ENCODE results near the gene CCHCR1.

CCHCR1 gene

GRCh38 chr6:31126396-31127175, 31.0 kb downstream of the CCHCR1 start:
- Histone ChIP-seq H3K79me2 (peaks cover 4% of the 10 kb centered on the region), H3K27me3 (ENCODE audit: control insufficient read depth, insufficient read depth, low read length) (no peaks in the 10 kb centered on the region), H3K27ac (no peak overlapping the region), H3K4me3 (ENCODE audit: low read depth, low read length) (no peak overlapping the region), H3K36me3 (ENCODE audit: control insufficient read depth, insufficient read depth, low read length) (no peaks in the 10 kb centered on the region), H2AFZ (no peak overlapping the region), H3K4me1 (peaks cover 42% of the 10 kb centered on the region), H3K9me3 (ENCODE audit: control insufficient read depth, low read length) (no peaks in the 10 kb centered on the region), H3K4me2 (ENCODE audit: low read length) (no peak overlapping the region), H3K9ac (no peak overlapping the region)
- TF ChIP-seq, protein P1, sequence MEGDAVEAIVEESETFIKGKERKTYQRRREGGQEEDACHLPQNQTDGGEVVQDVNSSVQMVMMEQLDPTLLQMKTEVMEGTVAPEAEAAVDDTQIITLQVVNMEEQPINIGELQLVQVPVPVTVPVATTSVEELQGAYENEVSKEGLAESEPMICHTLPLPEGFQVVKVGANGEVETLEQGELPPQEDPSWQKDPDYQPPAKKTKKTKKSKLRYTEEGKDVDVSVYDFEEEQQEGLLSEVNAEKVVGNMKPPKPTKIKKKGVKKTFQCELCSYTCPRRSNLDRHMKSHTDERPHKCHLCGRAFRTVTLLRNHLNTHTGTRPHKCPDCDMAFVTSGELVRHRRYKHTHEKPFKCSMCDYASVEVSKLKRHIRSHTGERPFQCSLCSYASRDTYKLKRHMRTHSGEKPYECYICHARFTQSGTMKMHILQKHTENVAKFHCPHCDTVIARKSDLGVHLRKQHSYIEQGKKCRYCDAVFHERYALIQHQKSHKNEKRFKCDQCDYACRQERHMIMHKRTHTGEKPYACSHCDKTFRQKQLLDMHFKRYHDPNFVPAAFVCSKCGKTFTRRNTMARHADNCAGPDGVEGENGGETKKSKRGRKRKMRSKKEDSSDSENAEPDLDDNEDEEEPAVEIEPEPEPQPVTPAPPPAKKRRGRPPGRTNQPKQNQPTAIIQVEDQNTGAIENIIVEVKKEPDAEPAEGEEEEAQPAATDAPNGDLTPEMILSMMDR (IDR thresholded peaks at IDR 0.05), result no peak

DNA sequence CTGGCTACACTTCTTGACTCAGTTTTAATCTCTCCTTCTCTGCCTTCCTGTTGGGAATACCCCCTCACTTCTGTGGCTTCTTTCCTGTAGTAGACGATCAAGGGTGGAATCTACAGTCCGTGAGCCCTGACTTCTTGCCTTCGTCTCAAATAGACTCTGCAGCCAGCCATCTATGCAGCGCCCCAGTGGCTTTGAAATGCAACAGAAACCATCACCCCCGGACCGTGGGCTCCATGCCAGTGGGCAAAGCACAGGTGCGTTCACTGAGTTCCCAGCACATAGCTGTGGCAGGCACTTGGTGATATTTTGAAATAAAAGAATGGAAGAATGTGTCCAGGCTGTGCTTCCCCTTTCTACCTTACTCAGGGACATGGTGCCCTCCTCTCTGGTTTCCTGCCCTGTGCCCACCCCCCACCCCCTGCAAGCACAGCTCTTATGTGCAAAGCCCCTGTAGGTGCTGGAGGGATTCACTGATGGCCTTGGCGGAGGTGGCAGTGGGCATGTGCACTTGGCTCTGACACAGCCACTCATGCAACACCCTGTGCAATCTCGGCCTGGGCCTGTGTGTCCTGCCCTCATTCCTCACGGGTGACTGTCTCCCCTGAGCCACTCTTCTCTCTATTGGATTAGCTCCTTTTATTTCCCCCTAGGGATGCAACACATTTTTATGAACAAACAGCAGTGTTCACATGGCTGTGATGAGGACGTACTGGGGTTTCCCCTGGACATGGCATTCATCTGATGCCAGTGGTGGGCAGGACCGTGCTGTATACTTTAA, 31.8 kb downstream of the CCHCR1 start:
- Histone ChIP-seq H3K79me2 (peaks cover 4% of the 10 kb centered on the region), H3K4me2 (ENCODE audit: low read length) (no peak overlapping the region), H2AFZ (peak overlapping the region; percentile 79), H3K4me3 (ENCODE audit: low read depth, low read length) (no peak overlapping the region), H3K27me3 (ENCODE audit: control insufficient read depth, insufficient read depth, low read length) (no peaks in the 10 kb centered on the region), H3K9me3 (ENCODE audit: control insufficient read depth, low read length) (no peaks in the 10 kb centered on the region), H3K36me3 (ENCODE audit: control insufficient read depth, insufficient read depth, low read length) (no peaks in the 10 kb centered on the region), H3K27ac (peak overlapping the region; percentile 26), H3K9ac (no peak overlapping the region), H3K4me1 (peaks cover 48% of the 10 kb centered on the region)
- TF ChIP-seq, protein P1 (IDR thresholded peaks at IDR 0.05), result no peak

DNA sequence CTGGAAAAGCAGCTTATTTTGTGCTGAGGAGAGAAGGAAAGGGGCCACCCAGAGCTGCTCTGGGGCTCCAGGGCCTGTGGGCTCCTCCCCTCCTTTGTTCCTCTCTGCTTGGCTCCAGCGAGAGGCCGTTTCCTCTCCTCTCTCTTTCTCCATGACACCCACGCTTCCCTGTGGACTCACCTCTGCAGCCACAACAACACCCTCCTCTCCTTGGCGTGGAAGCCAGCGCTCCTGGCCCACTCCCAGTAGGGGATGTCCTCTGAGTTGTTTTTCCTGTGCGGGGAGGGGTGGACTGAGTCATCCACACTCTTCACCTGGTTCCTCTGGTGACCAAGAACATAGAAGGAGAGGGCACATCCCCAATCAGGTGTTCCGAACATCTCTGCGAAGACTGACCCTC, 32.4 kb downstream of the CCHCR1 start:
- Histone ChIP-seq H3K4me2 (ENCODE audit: low read length) (no peak overlapping the region), H3K36me3 (ENCODE audit: control insufficient read depth, insufficient read depth, low read length) (no peaks in the 10 kb centered on the region), H3K79me2 (peaks cover 4% of the 10 kb centered on the region), H3K9ac (no peak overlapping the region), H3K27ac (peak overlapping the region; percentile 26), H3K4me1 (peaks cover 48% of the 10 kb centered on the region), H2AFZ (peak overlapping the region; percentile 79), H3K9me3 (ENCODE audit: control insufficient read depth, low read length) (no peaks in the 10 kb centered on the region), H3K4me3 (ENCODE audit: low read depth, low read length) (no peak overlapping the region), H3K27me3 (ENCODE audit: control insufficient read depth, insufficient read depth, low read length) (no peaks in the 10 kb centered on the region)
- TF ChIP-seq, protein P1 (IDR thresholded peaks at IDR 0.05), result no peak

DNA sequence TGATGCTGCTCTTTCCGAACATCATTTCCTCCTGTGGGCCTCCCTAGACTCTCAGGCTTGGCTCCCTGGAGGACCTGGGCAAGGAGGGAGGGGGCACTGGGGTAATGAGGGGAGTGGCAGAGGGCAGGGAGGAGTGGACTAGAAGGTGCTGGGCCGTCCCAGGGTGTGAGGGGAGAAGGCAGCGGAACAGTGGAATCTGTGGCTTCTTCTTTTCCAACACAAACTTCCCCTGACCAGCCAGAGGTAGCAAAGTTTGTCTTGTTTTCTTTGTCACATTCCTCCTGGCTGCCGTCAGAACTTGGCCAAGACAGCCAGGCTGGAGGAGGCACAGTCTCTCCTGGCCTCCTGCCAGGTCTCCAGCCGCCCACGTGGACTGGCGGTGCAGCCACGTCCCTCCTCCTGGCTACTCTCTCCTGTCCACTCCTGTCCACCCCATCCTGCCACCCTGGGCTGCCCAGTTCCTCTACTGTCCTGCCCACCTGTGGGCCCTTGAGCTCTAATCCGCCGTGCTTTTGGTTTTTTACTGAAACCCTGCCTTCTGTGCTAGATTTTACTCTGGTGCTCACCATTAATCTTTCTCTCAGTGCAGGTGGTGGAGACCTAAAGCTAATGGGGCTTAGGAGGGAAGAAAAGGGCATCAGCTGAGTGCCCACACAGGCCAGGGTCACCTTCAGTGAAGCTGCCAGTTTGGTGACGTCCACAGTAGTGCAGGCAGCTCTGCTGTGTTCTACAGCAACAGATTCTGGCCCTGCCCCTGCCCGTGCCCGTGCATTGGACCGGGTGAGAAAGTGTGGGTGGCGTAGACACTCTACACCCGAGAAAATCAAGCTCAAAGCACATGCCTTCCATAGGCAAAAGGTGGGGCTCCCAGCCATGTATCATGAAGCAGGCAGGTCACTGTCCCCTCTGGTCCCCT, 34.6 kb downstream of the CCHCR1 start:
- Histone ChIP-seq H3K36me3 (ENCODE audit: control insufficient read depth, insufficient read depth, low read length) (no peaks in the 10 kb centered on the region), H3K27ac (peak overlapping the region; percentile 91), H3K4me1 (peaks cover 47% of the 10 kb centered on the region), H2AFZ (peak overlapping the region; percentile 76), H3K79me2 (peaks cover 12% of the 10 kb centered on the region), H3K4me3 (ENCODE audit: low read depth, low read length) (no peak overlapping the region), H3K9me3 (ENCODE audit: control insufficient read depth, low read length) (no peaks in the 10 kb centered on the region), H3K4me2 (ENCODE audit: low read length) (no peak overlapping the region), H3K27me3 (ENCODE audit: control insufficient read depth, insufficient read depth, low read length) (no peaks in the 10 kb centered on the region), H3K9ac (no peak overlapping the region)
- TF ChIP-seq, protein P1 (IDR thresholded peaks at IDR 0.05), result no peak
